IMR-90 (cell line): Measurements from ENCODE around the gene GAS7. TPM values are rescaled to one million over a fixed set of nuclear protein-coding genes. Genes with fewer than 3 reads are reported as not detected.

Experiments
- ATAC-seq: fragments of 200-7000 bp; cut with Tn5 transposase; 2 replicates; pipeline ENCODE4 v1.9.1; 2020; ENCODE audit warnings: low read depth, mild to moderate bottlenecking, moderate library complexity
- BruUV-seq: library from RNA; stranded (reverse); fragments of 400-500 nt; replicated peaks from 2 replicates; lab custom pipeline; 2021; lab: Mats Ljungman, UMichigan
- CTCF ChIA-PET: fragments of 300-600 bp; formaldehyde crosslinking; extraction: SDS; loops from one replicate; lab custom pipeline; 2021; ENCODE audit warnings: antibody characterized with exemption; lab: Yijun Ruan, JAX
- POLR2A ChIA-PET: fragments of 300-600 bp; sonication (Branson Sonifier 250); formaldehyde crosslinking; loops from one replicate; lab custom pipeline; 2022; ENCODE audit warnings: antibody characterized with exemption; ENCODE audit not compliant: unreplicated experiment; lab: Charles Lee
- DNase-seq: peaks from one replicate; pipeline ENCODE4 v3.0.0; 2013
- H2AFZ ChIP-seq: replicated peaks from 2 replicates; pipeline ENCODE3; 2013; ENCODE audit warnings: low read length, mild to moderate bottlenecking; ENCODE audit not compliant: poor library complexity
- H2AK5ac ChIP-seq: 2 replicates; pipeline ENCODE4 v1.6.1; 2013; ENCODE audit warnings: low read depth, low read length, inconsistent platforms
- H2AK9ac ChIP-seq: replicated peaks from 2 replicates; pipeline ENCODE3; 2013; ENCODE audit warnings: mild to moderate bottlenecking, low read depth, low read length, moderate library complexity; ENCODE audit not compliant: poor library complexity
- H2BK120ac ChIP-seq: 2 replicates; pipeline ENCODE4 v1.6.1; 2013; ENCODE audit warnings: low read depth, low read length, inconsistent platforms
- H2BK15ac ChIP-seq: 3 replicates; pipeline ENCODE4 v1.6.1; 2013; ENCODE audit warnings: low read depth, low read length, inconsistent platforms
- H2BK20ac ChIP-seq: 2 replicates; pipeline ENCODE4 v1.6.1; 2013; ENCODE audit warnings: low read depth, mild to moderate bottlenecking, inconsistent platforms, low read length, moderate library complexity
- H2BK5ac ChIP-seq: 2 replicates; pipeline ENCODE4 v1.6.1; 2013; ENCODE audit warnings: mild to moderate bottlenecking, low read depth, low read length, inconsistent platforms; ENCODE audit not compliant: poor library complexity, severe bottlenecking
- H3K14ac ChIP-seq: replicated peaks from 2 replicates; pipeline ENCODE4 v1.6.1; 2013; ENCODE audit warnings: low read depth, low read length, inconsistent platforms
- H3K18ac ChIP-seq: 2 replicates; pipeline ENCODE4 v1.6.1; 2013; ENCODE audit warnings: low read depth, low read length, control low read depth
- H3K23ac ChIP-seq: 2 replicates; pipeline ENCODE4 v1.6.1; 2013; ENCODE audit warnings: low read depth, low read length, inconsistent platforms
- H3K27ac ChIP-seq: 2 replicates; pipeline ENCODE4 v1.5.1; 2013; ENCODE audit warnings: mild to moderate bottlenecking, control low read depth, low read length; ENCODE audit not compliant: insufficient read depth
- H3K27me3 ChIP-seq: 2 replicates; pipeline ENCODE4 v1.6.1; 2013; ENCODE audit warnings: low read length; ENCODE audit not compliant: control insufficient read depth, insufficient read depth
- H3K36me3 ChIP-seq: 2 replicates; pipeline ENCODE4 v1.6.1; 2013; ENCODE audit warnings: low read length, mixed read lengths; ENCODE audit not compliant: control insufficient read depth, insufficient read depth
- H3K4ac ChIP-seq: 2 replicates; pipeline ENCODE4 v1.6.1; 2013; ENCODE audit warnings: low read depth, low read length, inconsistent platforms
- H3K4me1 ChIP-seq: 2 replicates; pipeline ENCODE4 v1.6.1; 2013; ENCODE audit warnings: low read length, mixed read lengths; ENCODE audit not compliant: control insufficient read depth, insufficient read depth
- H3K4me2 ChIP-seq: 2 replicates; pipeline ENCODE4 v1.6.1; 2013; ENCODE audit warnings: low read depth, mild to moderate bottlenecking, control low read depth, low read length, moderate library complexity
- H3K4me3 ChIP-seq: 2 replicates; pipeline ENCODE4 v1.5.1; 2013; ENCODE audit warnings: low read depth, mild to moderate bottlenecking, control low read depth, low read length, moderate library complexity; ENCODE audit not compliant: insufficient read depth
- H3K56ac ChIP-seq: 2 replicates; pipeline ENCODE4 v1.6.1; 2013; ENCODE audit warnings: low read length, inconsistent platforms; ENCODE audit not compliant: insufficient read depth; ENCODE audit errors: extremely low read depth
- H3K79me1 ChIP-seq, 2 experiments: 2 replicates each; pipeline ENCODE4 v1.6.1; 2013; ENCODE audit warnings: low read length in 2 of 2, inconsistent platforms in 1 of 2, low read depth in 1 of 2
- H3K9ac ChIP-seq: 2 replicates; pipeline ENCODE4 v1.6.1; 2013; ENCODE audit warnings: low read depth, low read length, control low read depth
- H3K9me1 ChIP-seq: 2 replicates; pipeline ENCODE4 v1.6.1; 2013; ENCODE audit warnings: low read length, inconsistent platforms; ENCODE audit not compliant: insufficient read depth
- H3K9me3 ChIP-seq: 2 replicates; pipeline ENCODE4 v1.6.1; 2013; ENCODE audit warnings: low read length; ENCODE audit not compliant: control insufficient read depth, insufficient read depth
- H4K20me1 ChIP-seq: 2 replicates; pipeline ENCODE4 v1.6.1; 2013; ENCODE audit warnings: low read length, inconsistent platforms; ENCODE audit not compliant: insufficient read depth
- H4K5ac ChIP-seq: 2 replicates; pipeline ENCODE4 v1.6.1; 2013; ENCODE audit warnings: mild to moderate bottlenecking, low read depth, low read length, control low read depth
- H4K8ac ChIP-seq, 2 experiments: 2 replicates each; pipeline ENCODE4 v1.6.1; 2013; ENCODE audit warnings: low read depth in 2 of 2, low read length in 2 of 2, control low read depth in 1 of 2, inconsistent platforms in 1 of 2
- H4K91ac ChIP-seq: 2 replicates; pipeline ENCODE4 v1.6.1; 2013; ENCODE audit warnings: low read depth, low read length, inconsistent platforms; ENCODE audit not compliant: insufficient read depth
- BHLHE40 ChIP-seq: fragments of 150-350 bp; IDR thresholded peaks from 2 replicates; pipeline ENCODE4 v1.6.1; 2016; ENCODE audit warnings: mild to moderate bottlenecking, low read depth, low read length
- CEBPB ChIP-seq: IDR thresholded peaks from 2 replicates; pipeline ENCODE4 v1.6.1; 2012; ENCODE audit warnings: low read depth, low read length, improper control_type of control experiment
- ELK1 ChIP-seq: fragments of 150-350 bp; IDR thresholded peaks from 2 replicates; pipeline ENCODE4 v1.6.1; 2016; ENCODE audit warnings: low read depth, mild to moderate bottlenecking, low read length, moderate library complexity, borderline replicate concordance
- MAFK ChIP-seq: IDR thresholded peaks from 2 replicates; pipeline ENCODE4 v1.6.1; 2012; ENCODE audit warnings: low read depth, low read length, improper control_type of control experiment
- MAZ ChIP-seq: IDR thresholded peaks from 2 replicates; pipeline ENCODE4 v1.6.1; 2012; ENCODE audit warnings: low read depth, mild to moderate bottlenecking, low read length, improper control_type of control experiment, moderate library complexity, borderline replicate concordance
- MXI1 ChIP-seq: IDR thresholded peaks from 2 replicates; pipeline ENCODE4 v1.6.1; 2012; ENCODE audit warnings: low read depth, mild to moderate bottlenecking, low read length, moderate library complexity, borderline replicate concordance
- POLR2A ChIP-seq: IDR thresholded peaks from 2 replicates; pipeline ENCODE4 v1.6.1; 2012; ENCODE audit warnings: mild to moderate bottlenecking, low read depth, low read length
- RAD21 ChIP-seq: IDR thresholded peaks from 2 replicates; pipeline ENCODE4 v1.6.1; 2012; ENCODE audit warnings: low read length, improper control_type of control experiment
- RFX5 ChIP-seq: IDR thresholded peaks from 2 replicates; pipeline ENCODE4 v1.8.0; 2012; ENCODE audit warnings: low read depth, mild to moderate bottlenecking, low read length, moderate library complexity
- SMC3 ChIP-seq: fragments of 150-350 bp; IDR thresholded peaks from 2 replicates; pipeline ENCODE4 v1.6.1; 2016; ENCODE audit warnings: low read depth, mild to moderate bottlenecking, antibody characterized with exemption, low read length, moderate library complexity
- USF2 ChIP-seq: fragments of 150-350 bp; IDR thresholded peaks from 2 replicates; pipeline ENCODE4 v1.6.1; 2017; ENCODE audit warnings: mild to moderate bottlenecking, antibody characterized with exemption, low read length, low read depth
- WGBS, 2 experiments: methylation state at CpG; one replicate each; pipeline versions ENCODE4 v1.1.5 to v1.1.7; 2013; ENCODE audit warnings: missing lambda C conversion rate in 2 of 2; ENCODE audit not compliant: insufficient read length in 1 of 2; ENCODE audit errors: extremely low coverage in 2 of 2; 5-methylcytosine and 5-hydroxymethylcytosine counted together
- dilution Hi-C: fragments of 300-500 bp; cut with HindIII; formaldehyde crosslinking; loops from one replicate; pipeline ENCODE4 v1.14.3; 2018; ENCODE audit warnings: low sequenced_read_pairs; ENCODE audit not compliant: unreplicated experiment
- in situ Hi-C: fragments of 300-500 bp; cut with MboI; formaldehyde crosslinking; loops from 3 replicates; pipeline ENCODE4 v1.14.3; 2019; ENCODE audit warnings: low sequenced_read_pairs, inconsistent platforms, mixed read lengths
- intact Hi-C: fragments of 100-400 bp; cut with micrococcal nuclease; formaldehyde crosslinking; loops from 2 replicates; pipeline ENCODE4 v1.10.0; 2022
- polyA plus RNA-seq, 3 experiments: library from polyadenylated mRNA; depleted of rRNA; stranded (reverse); fragments of >200 nt; gene quantifications; 2 replicates each; pipeline ENCODE4 v1.2.3, GENCODE V29; 2012; ENCODE audit warnings: low replicate concordance in 1 of 3
- total RNA-seq: library from RNA; depleted of rRNA; stranded (reverse); fragments of >200 nt; gene quantifications from 2 replicates; pipeline ENCODE4 v1.2.3, GENCODE V29; 2012
- TF ChIP-seq, protein P1 (sequence below): conservative IDR thresholded peaks from 2 replicates; pipeline ENCODE4 v1.5.1; 2012; ENCODE audit warnings: mild to moderate bottlenecking, low read depth, low read length, improper control_type of control experiment

Gene GAS7
- total and polyA plus RNA-seq, 2 of the 4 experiments (the other 2 are of a cell fraction): 4.6 to 5.0 TPM

DNA sequence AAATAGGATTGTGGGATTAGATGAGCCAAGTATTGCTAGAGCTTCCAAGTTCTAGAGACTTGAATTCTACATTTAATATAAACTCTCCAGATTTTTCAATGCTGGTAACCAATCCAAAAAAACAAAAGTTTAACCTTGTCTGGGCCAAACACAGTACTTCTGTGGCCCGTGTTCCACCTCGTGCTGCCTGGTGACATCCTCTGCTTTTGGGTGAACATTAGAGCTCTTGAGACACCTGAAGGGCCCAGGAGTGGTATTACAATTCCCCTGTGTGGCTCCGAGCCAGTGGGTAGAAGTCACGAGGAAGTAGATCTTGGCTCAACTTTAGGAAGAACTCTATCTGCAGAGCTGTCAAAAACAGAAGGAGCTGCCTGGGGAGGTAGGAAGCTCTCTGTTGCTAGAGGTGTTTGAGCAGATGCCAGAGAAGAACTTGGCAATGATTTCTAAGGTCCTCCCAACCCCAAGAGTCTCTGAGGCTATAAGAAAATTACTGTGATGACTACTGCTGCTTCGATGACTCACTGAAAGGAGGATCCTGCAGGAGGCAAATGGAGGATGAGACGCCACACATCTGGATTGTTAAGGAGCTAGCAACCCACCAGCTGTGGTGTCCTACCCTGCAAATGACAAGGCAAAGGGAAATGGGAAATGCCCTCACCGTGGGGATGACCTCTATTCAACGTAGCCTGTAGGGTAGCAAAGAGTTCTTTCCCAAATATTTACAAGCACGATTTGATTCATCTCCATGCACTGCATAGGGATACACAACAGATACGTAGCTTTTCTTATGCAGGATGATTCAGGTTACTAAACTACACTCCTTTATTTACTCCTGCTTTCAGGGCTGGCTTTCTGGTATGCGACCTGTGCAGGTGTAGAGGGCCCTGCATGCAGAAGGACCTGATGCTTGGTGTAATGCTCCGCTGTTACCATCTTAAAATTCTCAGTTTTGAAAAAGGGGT, 45.8 kb upstream of the GAS7 start (continued):
- no peak for TF ChIP-seq MXI1

DNA sequence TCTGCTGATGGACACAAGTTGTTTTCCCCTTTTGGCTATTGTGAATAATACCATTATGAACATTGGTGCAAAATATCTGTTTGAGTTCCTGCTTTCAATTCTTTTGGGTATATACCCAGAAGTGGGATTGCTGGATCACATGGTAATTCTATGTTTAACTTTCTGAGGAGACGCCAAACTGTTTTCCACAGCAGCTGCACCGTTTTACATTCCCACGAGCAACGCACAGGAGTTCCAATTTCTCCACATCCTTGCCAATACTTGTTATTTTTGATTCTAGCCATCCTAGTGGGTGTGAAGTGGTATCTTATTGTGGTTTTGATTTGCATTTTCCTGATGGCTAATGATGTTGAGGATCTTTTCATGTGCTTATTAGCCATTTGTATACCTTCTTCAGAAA, 43.4 kb upstream of the GAS7 start:
- Histone ChIP-seq H4K8ac (no peak overlapping the region), H2BK15ac (no peak overlapping the region), H2BK20ac (no peak overlapping the region), H3K4me2 (no peak overlapping the region), H3K9me1 (no peaks in the 10 kb centered on the region), H4K5ac (no peak overlapping the region), H3K36me3 (no peaks in the 10 kb centered on the region), H3K9me3 (no peaks in the 10 kb centered on the region), H3K4me1 (no peaks in the 10 kb centered on the region; the same call in 1 of the 2 replicates), H3K4me3 (no peak overlapping the region), H4K20me1 (no peaks in the 10 kb centered on the region), H2AK5ac (no peak overlapping the region), H3K9ac (no peak overlapping the region), H3K79me1 (no peaks in the 10 kb centered on the region), H3K27me3 (peaks cover 1% of the 10 kb centered on the region; the same call in 1 of the 2 replicates), H4K91ac (no peak overlapping the region), H3K27ac (no peak overlapping the region), H3K23ac (no peak overlapping the region), H2BK5ac (no peak overlapping the region), H2AFZ (no peak overlapping the region), H3K14ac (no peak overlapping the region), H3K18ac (no peak overlapping the region), H2BK120ac (no peak overlapping the region), H2AK9ac (no peak overlapping the region), H3K4ac (no peak overlapping the region), H3K56ac (no peak overlapping the region)
- BruUV-seq: no TSS peak
- ChIA-PET POLR2A (no interaction called here), CTCF (no interaction called here)
- intact Hi-C loops: no loop called here
- no CpG with 5 or more reads among the region's 4 CpGs for WGBS, 2 experiments
- dilution Hi-C loops: no loop called here
- ATAC-seq (no peak), DNase-seq (no peak)
- in situ Hi-C loops: no loop called here
- no peak for TF ChIP-seq POLR2A
- TF ChIP-seq, protein P1, sequence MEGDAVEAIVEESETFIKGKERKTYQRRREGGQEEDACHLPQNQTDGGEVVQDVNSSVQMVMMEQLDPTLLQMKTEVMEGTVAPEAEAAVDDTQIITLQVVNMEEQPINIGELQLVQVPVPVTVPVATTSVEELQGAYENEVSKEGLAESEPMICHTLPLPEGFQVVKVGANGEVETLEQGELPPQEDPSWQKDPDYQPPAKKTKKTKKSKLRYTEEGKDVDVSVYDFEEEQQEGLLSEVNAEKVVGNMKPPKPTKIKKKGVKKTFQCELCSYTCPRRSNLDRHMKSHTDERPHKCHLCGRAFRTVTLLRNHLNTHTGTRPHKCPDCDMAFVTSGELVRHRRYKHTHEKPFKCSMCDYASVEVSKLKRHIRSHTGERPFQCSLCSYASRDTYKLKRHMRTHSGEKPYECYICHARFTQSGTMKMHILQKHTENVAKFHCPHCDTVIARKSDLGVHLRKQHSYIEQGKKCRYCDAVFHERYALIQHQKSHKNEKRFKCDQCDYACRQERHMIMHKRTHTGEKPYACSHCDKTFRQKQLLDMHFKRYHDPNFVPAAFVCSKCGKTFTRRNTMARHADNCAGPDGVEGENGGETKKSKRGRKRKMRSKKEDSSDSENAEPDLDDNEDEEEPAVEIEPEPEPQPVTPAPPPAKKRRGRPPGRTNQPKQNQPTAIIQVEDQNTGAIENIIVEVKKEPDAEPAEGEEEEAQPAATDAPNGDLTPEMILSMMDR: no peak
- no peak for TF ChIP-seq RFX5
- TF ChIP-seq CEBPB: no peak
- TF ChIP-seq MAFK: no peak
- no peak for TF ChIP-seq MXI1
- no peak for TF ChIP-seq ELK1
- no peak for TF ChIP-seq BHLHE40
- no peak for TF ChIP-seq USF2
- TF ChIP-seq RAD21: no peak
- no peak for TF ChIP-seq SMC3
- TF ChIP-seq MAZ: no peak
